HG03159 (cell line): ENCODE results near the gene SPPL2C.
"Not testable (repeated sequence)": the region's sequence is repeated elsewhere in the genome, so short reads cannot be mapped to it uniquely, and the experiment has no call there.

Experiments
- ATAC-seq: cut with Tn5 transposase; IDR thresholded peaks from one replicate; pipeline ENCODE4 v1.9.1; 2021; ENCODE audit warnings: mild to moderate bottlenecking, moderate library complexity; ENCODE audit not compliant: unreplicated experiment

Gene SPPL2C

GRCh38 chr17:45848868-45849535 is 4.3 kb downstream of the SPPL2C start:
- ATAC-seq, result no peak

GRCh38 chr17:45849536-45849990 is 4.9 kb downstream of the SPPL2C start:
- no peak for ATAC-seq

DNA sequence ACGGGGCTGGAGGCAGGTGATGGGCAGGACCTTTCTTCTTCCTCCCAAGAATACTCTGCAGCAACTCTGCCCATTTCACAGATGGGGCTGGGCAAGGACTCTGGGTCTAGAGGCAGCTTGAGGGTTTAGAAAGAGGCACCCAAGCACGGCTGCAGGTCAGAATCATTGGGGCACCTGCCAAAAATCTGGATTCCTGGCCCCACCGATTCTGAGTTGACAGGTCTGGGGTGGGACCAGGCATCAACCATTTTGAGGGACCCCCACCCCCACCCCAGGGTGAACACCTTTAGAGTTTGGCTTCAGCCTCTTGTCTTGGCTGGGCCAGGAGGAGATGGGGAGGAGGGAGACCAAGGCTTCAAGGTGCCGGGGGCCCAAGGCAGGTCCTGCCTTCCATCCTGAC is 5.3 kb downstream of the SPPL2C start:
- ATAC-seq, result no peak

DNA sequence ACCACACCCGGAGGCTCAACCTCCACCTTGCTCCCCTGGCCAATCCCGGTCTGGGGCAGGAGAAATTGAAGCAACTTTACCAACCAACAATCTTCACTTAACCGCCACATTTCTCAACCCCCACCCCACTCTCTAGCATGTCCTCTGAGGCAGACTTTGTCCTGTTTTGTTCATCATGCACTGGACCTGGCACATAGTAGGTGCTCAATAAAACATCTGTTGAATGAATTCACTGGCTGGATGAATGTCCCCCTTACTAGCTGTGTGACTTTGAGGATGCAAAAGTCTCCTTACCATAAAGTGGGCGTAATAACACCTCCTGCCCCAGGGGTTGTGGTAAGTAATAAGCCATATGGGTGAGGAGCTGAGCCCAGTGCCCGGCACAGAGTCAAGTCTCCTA is 5.8 kb downstream of the SPPL2C start:
- no peak for ATAC-seq

DNA sequence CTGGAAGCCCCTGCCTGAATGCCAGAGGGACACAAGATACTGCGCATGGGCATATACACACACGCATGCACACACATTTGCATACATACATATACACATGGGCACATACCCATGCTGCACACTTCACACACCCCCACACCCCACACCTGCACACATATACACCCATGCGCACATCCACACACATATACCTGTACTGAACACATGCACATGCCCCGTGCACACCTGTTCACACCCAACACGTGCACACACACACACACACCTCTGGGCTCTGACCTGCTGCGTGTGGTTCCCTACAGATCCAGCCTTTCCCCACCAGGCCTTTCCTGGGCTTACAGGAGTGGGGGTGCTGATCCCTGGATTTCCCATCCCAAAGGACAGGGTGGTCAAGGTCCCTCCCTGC is 6.3 kb downstream of the SPPL2C start:
- ATAC-seq, result no peak

DNA sequence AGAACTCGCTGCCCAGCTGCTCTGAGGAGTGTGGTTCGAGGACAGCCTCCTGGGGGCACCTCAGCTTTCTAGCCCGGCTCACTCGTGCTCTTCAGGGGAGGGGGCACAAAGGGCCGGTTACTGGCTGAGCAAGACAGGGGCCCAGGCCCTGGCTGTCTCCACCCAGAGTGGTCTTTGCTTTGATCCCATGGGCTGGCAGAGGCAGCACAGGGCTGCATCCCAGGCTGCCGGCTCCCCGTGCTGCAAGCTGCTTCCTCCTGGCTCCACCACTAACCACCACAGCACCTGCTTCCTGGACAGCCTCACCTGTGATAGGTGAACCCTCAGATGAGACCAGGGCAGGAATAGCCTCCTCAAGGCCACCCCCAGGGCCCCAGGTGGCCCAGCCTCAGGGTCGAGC is 6.8 kb downstream of the SPPL2C start:
- no peak for ATAC-seq

- no peak for ATAC-seq
Measured at GRCh38 chr17:45851873-45852272, 7.2 kb downstream of the SPPL2C start.

DNA sequence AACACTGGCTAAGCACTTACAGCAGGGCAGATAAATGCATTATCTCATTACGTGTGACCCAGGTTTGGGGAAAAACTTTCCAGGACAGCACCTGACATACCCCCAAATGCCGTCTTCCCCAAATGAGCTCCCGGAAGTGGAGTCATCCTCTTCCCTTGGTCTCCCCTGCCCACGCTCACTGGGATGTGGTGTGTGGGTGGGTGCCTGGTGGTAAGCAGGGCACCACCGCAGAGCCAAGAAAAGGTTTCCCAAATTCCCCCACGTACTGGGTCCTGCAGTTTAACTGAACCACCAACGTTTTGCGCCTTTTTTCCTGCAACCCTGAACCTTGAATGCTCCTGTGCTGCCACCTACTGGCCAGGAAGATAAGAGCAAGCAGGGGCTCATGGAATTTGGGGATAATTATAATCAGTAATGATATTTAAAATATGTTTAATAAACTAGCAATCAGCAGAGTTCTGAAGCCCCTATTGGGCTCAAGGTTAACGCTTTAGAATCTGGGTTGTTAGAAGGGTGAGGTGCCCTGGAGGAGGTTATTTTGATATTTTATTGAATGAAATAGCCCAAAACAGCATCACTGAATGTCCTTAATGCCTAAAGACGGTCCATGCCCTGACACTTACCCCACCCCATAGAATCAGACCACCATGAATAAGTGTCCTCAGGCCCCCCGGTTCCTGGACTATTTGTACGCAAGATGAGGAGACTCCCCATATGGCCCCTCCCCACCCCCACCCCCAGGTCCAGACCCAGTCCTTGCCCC is 8.0 kb downstream of the SPPL2C start:
- ATAC-seq, result no peak

DNA sequence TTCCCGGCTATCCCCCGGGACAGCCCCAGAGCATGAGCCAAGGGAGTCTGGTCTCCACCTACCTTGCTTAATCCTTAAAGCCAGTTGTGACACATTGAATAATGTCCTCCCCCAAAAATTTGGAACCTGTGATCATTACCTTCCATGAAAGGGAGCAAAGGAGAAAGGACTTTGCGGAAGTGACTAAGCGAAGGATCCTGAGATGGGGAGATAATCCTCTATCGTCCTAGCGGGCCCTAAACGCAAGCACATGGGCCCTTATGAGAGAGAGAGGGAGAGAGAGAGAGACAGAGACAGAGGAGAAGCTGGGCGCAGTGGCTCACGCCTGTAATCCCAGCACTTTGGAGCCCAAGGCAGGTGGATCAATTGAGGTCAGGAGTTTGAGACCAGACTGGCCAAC is 9.5 kb downstream of the SPPL2C start:
- no peak for ATAC-seq

- ATAC-seq, result no peak
Measured at GRCh38 chr17:45855691-45856336, 11.1 kb downstream of the SPPL2C start.

- ATAC-seq, result no peak
Measured at GRCh38 chr17:45857977-45858708, 13.5 kb downstream of the SPPL2C start.

GRCh38 chr17:45861165-45861564 is 16.5 kb downstream of the SPPL2C start:
- ATAC-seq, result no peak

DNA sequence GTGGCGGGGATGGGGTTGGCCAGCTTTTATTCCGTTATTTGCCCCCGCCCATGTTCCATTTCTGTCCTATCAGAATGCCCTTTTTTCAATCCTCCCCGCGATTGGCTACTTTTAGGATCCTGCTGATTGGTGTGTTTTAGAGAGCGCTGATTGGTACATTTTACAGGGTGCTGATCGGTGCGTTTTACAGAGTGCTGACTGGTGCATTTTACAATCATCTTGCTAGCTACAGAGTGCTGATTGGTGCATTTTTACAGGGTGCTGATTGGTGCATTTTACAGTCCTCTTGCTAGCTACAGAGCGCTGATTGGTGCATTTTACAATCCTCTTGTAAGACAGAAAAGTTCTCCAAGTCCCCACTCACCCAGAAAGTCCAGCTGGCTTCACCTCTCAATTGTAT is 17.4 kb downstream of the SPPL2C start:
- ATAC-seq, result not testable (repeated sequence)

GRCh38 chr17:45863857-45864654 is 19.4 kb downstream of the SPPL2C start:
- ATAC-seq, result no peak

DNA sequence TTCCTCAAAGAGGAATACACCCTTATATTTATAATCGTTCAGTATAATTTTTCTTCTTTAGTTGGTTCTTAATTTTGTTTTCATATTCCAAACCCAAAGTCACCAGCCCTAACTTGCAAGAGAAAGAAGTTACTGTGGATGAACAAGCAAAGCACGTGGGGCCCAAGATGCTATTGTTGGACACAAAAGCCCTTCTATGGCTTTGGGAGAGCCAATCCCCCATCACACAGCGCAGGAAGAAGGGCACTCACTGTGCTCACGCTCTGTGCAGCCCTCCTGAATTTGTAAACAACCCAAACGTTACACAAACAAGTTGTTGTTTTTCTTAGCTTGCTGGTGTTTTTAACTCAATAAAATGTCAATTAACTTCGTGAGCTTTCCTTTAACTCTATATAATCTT is 22.5 kb downstream of the SPPL2C start:
- ATAC-seq, result no peak

DNA sequence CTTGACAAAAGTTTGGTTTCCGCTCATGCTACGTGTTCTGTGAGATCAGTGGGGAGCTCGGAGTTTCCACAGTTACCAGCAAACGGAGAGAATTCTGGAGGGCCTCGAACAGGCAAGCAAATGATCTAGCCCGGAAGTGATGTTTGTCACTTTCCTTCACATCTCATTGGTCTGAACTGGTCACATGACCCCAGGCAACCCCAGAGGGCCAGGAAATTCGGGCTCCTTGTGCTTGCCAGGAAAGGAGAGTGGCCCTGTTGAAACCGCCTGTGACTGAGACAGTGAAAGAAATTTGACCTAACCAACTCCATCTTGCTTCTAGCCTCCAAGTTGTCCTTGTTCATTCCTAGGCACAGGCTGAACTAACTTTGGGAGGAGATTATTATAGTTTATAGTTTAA is 23.0 kb downstream of the SPPL2C start:
- ATAC-seq, result no peak

DNA sequence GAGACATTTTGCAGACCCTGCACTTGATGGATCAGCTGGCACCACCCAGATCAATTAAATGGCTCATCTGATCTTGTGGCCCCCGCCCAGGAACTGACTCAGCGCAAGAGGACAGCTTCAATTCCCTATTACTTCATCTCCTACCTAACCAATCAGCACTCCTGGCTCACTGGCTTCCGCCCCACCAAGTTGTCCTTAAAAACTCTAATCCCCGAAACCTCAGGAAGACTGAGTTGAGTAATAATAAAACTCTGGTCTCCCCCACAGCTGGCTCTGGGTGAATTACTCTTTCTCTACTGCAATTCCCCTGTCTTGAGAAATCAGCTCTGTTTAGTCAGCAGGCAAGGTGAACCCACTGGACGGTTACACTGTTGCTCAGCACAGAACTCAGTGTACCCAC is 23.6 kb downstream of the SPPL2C start:
- ATAC-seq, result no peak

- ATAC-seq, result no peak
Measured at GRCh38 chr17:45869676-45870341, 25.1 kb downstream of the SPPL2C start.

GRCh38 chr17:45870342-45870974 is 25.8 kb downstream of the SPPL2C start:
- ATAC-seq, result no peak

- ATAC-seq, result no peak
Measured at GRCh38 chr17:45871718-45872117, 27.0 kb downstream of the SPPL2C start.
